Gastrocnemius medialis (tissue), 4 donors: ENCODE data around the gene ZFYVE21. TPM values are rescaled to one million over a fixed set of nuclear protein-coding genes. Genes with fewer than 3 reads are reported as not detected.

Experiments used
- ATAC-seq, 2 donors: fragments of 150-250 bp; one replicate each; pipeline ENCODE4 v1.9.1; 2016
- DNase-seq, 2 donors: peaks; one replicate each; pipeline ENCODE4 v3.0.0-alpha.2; 2019
- H3K27ac ChIP-seq, 4 donors: fragments of 200-600 bp; sonication (generic); 1 replicate in 1 of 4; 2 replicates in 3 of 4; pipeline ENCODE4 v1.5.1; 2016 to 2018; ENCODE audit warnings: mild to moderate bottlenecking in 2 of 4, moderate library complexity in 1 of 4
- H3K27me3 ChIP-seq, 3 donors: fragments of 200-600 bp; sonication (generic) in 2 of 3; 1 replicate in 1 of 3; 2 replicates in 2 of 3; pipeline versions ENCODE4 v1.5.1 to v1.6.0; 2016 to 2019; ENCODE audit warnings: mild to moderate bottlenecking in 1 of 3, moderate library complexity in 1 of 3
- H3K36me3 ChIP-seq, 2 donors: fragments of 200-600 bp; sonication (generic) in 1 of 2; one replicate each; pipeline ENCODE4 v1.5.1; 2017 to 2018
- H3K4me1 ChIP-seq, 2 donors: fragments of 200-600 bp; sonication (generic) in 1 of 2; one replicate each; pipeline ENCODE4 v1.5.1; 2016 to 2017; ENCODE audit warnings: mild to moderate bottlenecking in 2 of 2
- H3K4me3 ChIP-seq, 4 donors: fragments of 200-600 bp; sonication (generic) in 3 of 4; 1 replicate in 1 of 4; 2 replicates in 3 of 4; pipeline ENCODE4 v1.5.1; 2016 to 2019; ENCODE audit warnings: mild to moderate bottlenecking in 2 of 4
- H3K9me3 ChIP-seq, 3 donors: fragments of 200-600 bp; sonication (generic) in 2 of 3; 1 replicate in 1 of 3; 2 replicates in 2 of 3; pipeline ENCODE4 v1.5.1; 2016 to 2019
- POLR2A ChIP-seq, 2 donors: fragments of 450-650 bp; IDR thresholded peaks; one replicate each; pipeline ENCODE4 v1.6.1; 2017; ENCODE audit warnings: antibody characterized with exemption in 2 of 2, mild to moderate bottlenecking in 2 of 2, moderate library complexity in 2 of 2
- in situ Hi-C, 4 donors: fragments of 200-750 bp; cut with MboI; loops; one replicate each; pipeline versions ENCODE4 v1.15.0 to v1.8.0; 2017; ENCODE audit warnings: low sequenced_read_pairs in 4 of 4
- intact Hi-C: fragments of 100-400 bp; cut with DNase I; formaldehyde crosslinking; loops from one replicate; pipeline ENCODE4 v1.15.1; 2023; ENCODE audit warnings: low total_unique reads
- total RNA-seq, 4 donors: library from RNA; depleted of rRNA; stranded (reverse); fragments of >200 nt; gene quantifications; one replicate each; pipeline versions ENCODE4 v1.1.0 to v1.2.3, GENCODE V29; 2016
- TF ChIP-seq, protein P1 (sequence below), 5 experiments: fragments of 450-650 bp in 3 of 5; fragments of 200-600 bp in 2 of 5; sonication (generic) in 2 of 5; IDR thresholded peaks in 4 of 5; conservative IDR thresholded peaks in 1 of 5; 1 replicate in 4 of 5; 2 replicates in 1 of 5; pipeline ENCODE4 v1.5.1; 2016 to 2019; ENCODE audit warnings: antibody characterized with exemption in 5 of 5, mild to moderate bottlenecking in 3 of 5, moderate library complexity in 3 of 5

ZFYVE21 gene
- total RNA-seq, 4 donors from 2014 or later = 16.2 to 25.8 (median 20.2) TPM

DNA sequence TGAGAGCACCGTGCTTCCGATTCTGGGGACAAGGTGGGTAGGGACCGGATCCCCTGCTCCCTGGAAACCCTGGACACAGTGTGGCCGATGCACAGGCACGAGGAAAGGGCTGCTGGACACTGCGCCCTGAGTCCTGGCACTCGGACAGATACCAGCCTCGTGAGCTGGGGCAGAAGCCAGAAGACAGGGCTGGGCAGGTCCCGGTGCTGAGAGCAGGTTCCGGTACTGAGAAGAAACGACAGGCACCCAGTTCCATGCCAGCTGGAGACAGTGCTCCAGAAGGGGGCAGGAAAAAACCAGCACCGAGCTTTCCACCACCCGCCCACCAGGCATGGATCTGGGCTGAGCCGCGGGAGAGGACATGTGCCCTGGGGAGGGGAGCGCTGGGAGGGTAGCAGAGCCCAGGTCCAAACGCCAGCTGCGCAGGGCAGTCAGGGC is 6.8 kb upstream of the ZFYVE21 start:
- Histone ChIP-seq H3K27ac (peak overlapping the region in 1 of 4 donors; percentile 40), H3K9me3 (no peaks in the 10 kb centered on the region), H3K27me3 (no peaks in the 10 kb centered on the region), H3K4me1 (peaks cover 26 to 34% of the 10 kb centered on the region in 2 donors), H3K4me3 (peak overlapping the region in 1 of 4 donors; percentile 13), H3K36me3 (peaks cover 0 to 16% of the 10 kb centered on the region in 2 donors)
- ATAC-seq (peak; percentile 59 to 75), DNase-seq (peak; percentile 52 to 71)
- intact Hi-C loops (no loop called here), in situ Hi-C loops (no loop called here)
- TF ChIP-seq, protein P1, sequence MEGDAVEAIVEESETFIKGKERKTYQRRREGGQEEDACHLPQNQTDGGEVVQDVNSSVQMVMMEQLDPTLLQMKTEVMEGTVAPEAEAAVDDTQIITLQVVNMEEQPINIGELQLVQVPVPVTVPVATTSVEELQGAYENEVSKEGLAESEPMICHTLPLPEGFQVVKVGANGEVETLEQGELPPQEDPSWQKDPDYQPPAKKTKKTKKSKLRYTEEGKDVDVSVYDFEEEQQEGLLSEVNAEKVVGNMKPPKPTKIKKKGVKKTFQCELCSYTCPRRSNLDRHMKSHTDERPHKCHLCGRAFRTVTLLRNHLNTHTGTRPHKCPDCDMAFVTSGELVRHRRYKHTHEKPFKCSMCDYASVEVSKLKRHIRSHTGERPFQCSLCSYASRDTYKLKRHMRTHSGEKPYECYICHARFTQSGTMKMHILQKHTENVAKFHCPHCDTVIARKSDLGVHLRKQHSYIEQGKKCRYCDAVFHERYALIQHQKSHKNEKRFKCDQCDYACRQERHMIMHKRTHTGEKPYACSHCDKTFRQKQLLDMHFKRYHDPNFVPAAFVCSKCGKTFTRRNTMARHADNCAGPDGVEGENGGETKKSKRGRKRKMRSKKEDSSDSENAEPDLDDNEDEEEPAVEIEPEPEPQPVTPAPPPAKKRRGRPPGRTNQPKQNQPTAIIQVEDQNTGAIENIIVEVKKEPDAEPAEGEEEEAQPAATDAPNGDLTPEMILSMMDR (IDR thresholded peaks at IDR 0.05 in 4 of 5, conservative IDR thresholded peaks at IDR 0.05 in 1 of 5) = no peak
- no peak for TF ChIP-seq POLR2A (IDR thresholded peaks at IDR 0.05)

DNA sequence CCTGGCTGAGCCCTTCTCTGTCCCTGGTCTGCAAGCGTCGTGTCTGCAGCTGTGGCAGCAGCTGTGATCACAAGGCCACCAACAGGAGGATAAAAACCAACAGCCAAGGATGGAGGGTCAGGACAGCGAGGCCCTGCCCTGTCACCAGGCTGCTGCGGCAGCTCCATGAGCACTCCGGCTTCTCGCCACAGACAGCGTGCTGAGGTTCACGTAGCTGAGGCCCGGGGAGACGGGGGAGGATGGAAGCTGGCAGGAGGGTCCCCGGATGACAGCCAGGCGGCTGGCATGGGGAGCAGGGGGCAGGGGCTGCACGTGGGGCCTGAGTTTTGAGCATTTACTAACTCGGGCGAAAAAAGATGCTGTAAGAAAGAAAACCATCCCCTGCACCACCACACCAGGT is 5.8 kb upstream of the ZFYVE21 start:
- in situ Hi-C loops = no loop called here
- no peak overlapping the region for H3K4me3 ChIP-seq
- ATAC-seq (no peak), DNase-seq (no peak)
- TF ChIP-seq, protein P1 (IDR thresholded peaks at IDR 0.05 in 4 of 5, conservative IDR thresholded peaks at IDR 0.05 in 1 of 5) = no peak
- TF ChIP-seq POLR2A (IDR thresholded peaks at IDR 0.05) = no peak
- intact Hi-C loops = loop anchor here (10.0 kb wide), 1 partner anchor 315 kb away; no protein-coding TSS in a partner anchor
- peaks cover 32 to 40% of the 10 kb centered on the region in 2 donors for H3K4me1 ChIP-seq
- H3K27me3 ChIP-seq = no peaks in the 10 kb centered on the region
- H3K27ac ChIP-seq = no peak overlapping the region
- H3K36me3 ChIP-seq = peaks cover 0 to 12% of the 10 kb centered on the region in 2 donors
- H3K9me3 ChIP-seq = no peaks in the 10 kb centered on the region

DNA sequence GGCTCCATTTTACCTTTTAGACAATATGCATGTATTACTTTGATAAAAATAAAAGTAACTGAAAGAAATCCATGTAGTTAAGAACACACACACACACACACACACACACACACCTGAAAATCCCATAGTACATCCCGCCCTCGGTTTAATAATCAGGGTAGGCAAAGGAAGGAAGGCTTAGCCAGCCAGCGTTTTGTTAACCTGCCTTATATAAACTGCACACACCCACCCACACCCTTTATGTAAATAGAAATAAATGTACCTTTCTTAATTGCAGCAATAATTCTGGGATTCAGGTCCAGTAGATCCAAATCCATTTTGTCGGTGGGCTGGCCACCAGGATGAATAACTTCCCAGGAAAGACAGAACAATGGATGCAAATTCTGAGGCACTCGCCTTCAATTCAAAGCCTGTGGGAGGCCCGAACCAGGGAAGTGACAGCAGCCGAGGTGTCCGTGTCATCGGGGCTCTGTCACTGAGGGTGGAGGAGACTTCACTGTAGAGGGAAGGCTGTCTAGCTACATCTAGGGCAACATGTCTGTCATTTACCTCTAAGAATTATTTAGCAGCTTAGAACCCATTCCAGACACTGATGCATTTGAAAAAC is 4.7 kb upstream of the ZFYVE21 start:
- intact Hi-C loops (loop anchor here (10.0 kb wide), 1 partner anchor 316 kb away; no protein-coding TSS in a partner anchor), in situ Hi-C loops (no loop called here)
- Histone ChIP-seq H3K9me3 (no peaks in the 10 kb centered on the region), H3K4me3 (no peak overlapping the region), H3K27me3 (no peaks in the 10 kb centered on the region), H3K36me3 (peaks cover 0 to 7% of the 10 kb centered on the region in 2 donors), H3K27ac (peak overlapping the region in 3 of 4 donors; percentile 39 to 75 (median 62)), H3K4me1 (peaks cover 34 to 41% of the 10 kb centered on the region in 2 donors)
- TF ChIP-seq, protein P1 (IDR thresholded peaks at IDR 0.05 in 4 of 5, conservative IDR thresholded peaks at IDR 0.05 in 1 of 5) = no peak
- no peak for TF ChIP-seq POLR2A (IDR thresholded peaks at IDR 0.05)
- no peak for ATAC-seq
- DNase-seq = no peak

DNA sequence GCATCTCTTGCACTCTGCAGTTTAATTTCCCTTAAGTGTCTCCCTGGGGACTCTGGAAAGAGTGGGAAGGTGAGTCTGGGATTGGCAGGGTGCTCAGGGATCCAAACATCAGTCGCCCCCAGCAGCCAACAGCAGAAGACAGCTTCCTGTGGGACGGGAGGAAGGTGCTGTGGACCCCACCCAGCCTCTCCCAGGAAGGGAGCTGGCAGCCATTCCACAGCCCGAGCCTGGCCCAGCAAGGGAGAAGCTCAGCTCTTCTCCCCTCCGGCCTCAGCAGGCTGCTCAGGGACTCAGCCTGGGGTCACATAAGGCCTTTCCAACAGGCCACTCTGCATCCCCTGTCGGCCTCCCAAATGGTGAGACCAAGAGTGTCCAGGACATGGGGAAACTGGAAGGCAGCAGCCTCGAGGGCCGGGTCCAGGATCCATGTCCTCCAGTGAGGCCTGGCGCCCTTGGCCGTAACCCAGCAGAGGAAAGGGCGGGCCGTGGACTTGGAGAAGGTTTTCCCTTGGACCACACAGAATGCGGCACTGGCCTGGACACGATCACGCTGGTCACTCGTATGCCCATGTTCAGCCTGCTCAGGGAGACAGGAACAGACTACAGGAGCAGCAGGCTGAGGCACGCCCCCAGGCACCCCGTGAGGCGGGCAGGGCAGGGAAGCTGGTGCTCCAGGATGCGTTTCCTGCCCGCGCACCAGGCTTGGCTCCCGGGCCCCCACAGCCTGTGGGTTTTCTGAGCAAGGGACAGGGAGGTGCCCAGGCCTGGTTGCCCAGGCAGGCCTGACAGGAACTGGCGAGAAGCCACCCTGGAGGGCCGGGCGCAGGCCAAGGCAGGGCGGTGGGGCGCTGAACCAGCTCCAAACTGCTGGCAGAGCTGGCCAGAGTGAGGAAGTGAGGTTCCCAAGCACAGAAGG is 3.8 kb upstream of the ZFYVE21 start:
- Histone ChIP-seq H3K36me3 (no peaks in the 10 kb centered on the region), H3K4me3 (no peak overlapping the region), H3K27ac (peak overlapping the region; percentile 39 to 75 (median 60)), H3K27me3 (no peaks in the 10 kb centered on the region), H3K9me3 (no peaks in the 10 kb centered on the region), H3K4me1 (peaks cover 38 to 46% of the 10 kb centered on the region in 2 donors)
- ATAC-seq = no peak
- TF ChIP-seq, protein P1 (IDR thresholded peaks at IDR 0.05 in 4 of 5, conservative IDR thresholded peaks at IDR 0.05 in 1 of 5) = no peak
- TF ChIP-seq POLR2A (IDR thresholded peaks at IDR 0.05) = no peak
- in situ Hi-C loops (no loop called here), intact Hi-C loops (loop anchor here (10.0 kb wide), 1 partner anchor 317 kb away; no protein-coding TSS in a partner anchor)
- DNase-seq = no peak
